ENCODE results near the gene LPAR2.
A peak's percentile ranks its signal among the peaks of the same experiment; 100 is the strongest.

LPAR2 gene

DNA sequence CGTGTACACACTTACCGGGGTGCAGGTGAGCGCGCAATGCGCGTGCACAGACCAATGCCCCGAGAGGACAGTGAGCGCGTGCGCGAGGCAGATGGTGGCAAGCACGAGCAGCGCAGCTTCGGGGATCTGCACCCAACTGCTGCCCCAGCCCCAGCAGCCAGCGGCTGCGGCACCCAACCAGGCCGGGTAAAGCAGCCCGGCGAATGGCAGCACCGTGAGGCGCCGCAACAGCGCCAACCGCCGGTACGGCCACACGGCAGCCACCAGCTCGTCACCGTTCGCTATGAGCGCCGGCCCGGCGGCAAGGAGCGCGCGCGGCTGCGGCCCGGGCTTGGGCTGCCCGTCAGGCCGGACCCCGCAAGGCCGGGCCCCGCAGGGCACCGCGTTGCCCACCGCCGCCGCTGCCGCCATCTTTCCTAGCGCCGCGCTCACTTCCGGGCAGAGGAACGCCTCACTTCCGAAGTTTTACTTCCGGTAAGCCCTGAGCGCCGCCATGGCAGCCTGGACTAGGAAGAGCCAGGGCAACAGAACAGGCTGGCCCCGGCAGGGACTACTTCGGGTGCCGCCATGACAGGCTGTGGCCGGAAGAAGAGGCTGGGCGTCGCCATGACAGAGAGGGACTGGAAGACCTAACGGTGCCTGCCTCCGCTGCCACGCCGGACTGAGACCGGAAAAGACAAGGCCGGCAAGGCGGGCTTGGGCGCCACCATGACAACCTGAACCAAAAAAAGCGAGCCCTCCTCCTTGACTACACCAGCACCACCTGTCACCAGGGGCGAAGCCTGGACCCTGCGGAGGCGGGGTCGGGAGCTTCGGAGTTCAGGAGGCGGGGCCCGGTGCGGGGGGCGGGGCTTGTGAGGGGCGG, 35.5 kb upstream of the LPAR2 start, which contains the start of gene ATP13A1:
ATP13A1 (minus strand) TSS at position 421 of the 865 bp plus-strand sequence; CDS start at position 411, 10 bp downstream.
- peak; percentile 96 for DNase-seq (ENCODE audit: low read depth)
- H3K4me3 ChIP-seq (ENCODE audit: control insufficient read depth, low read depth, low read length): peak within 1 kb of the TSS; percentile 88
- no peak for TF ChIP-seq CTCF (conservative IDR thresholded peaks at IDR 0.05; ENCODE audit: control insufficient read depth, insufficient read depth, low read depth, low read length)

DNA sequence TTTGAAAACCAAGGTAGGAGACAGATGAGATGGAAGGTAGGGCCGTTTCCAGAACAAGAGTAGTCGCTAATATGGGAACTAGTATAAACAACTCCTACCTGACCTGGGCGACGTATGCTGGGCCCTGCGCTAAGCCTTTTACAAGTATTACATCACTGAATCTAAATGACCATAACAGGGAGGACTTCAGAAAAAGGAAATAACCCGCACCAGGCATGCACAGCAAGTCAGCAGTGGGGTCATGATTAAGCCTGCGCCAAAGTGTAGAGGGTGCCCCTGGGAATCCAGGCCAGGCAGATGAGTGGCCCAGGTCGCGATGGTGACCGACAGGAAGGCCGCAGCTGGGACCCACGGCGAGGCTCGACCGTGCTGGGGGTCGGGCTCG, 34.8 kb upstream of the LPAR2 start:
- DNase-seq (ENCODE audit: low read depth): peak; percentile 29
- no peak for TF ChIP-seq CTCF (conservative IDR thresholded peaks at IDR 0.05; ENCODE audit: control insufficient read depth, insufficient read depth, low read depth, low read length)

GRCh38 chr19:19662344-19662743, 34.3 kb upstream of the LPAR2 start:
- H3K4me3 ChIP-seq (ENCODE audit: control insufficient read depth, low read depth, low read length): peak overlapping the region; percentile 88
- DNase-seq (ENCODE audit: low read depth): no peak
- TF ChIP-seq CTCF (conservative IDR thresholded peaks at IDR 0.05; ENCODE audit: control insufficient read depth, insufficient read depth, low read depth, low read length): no peak

More for the DNA sequence above, 34.8 kb upstream of the LPAR2 start:
- peak overlapping the region; percentile 88 for H3K4me3 ChIP-seq (ENCODE audit: control insufficient read depth, low read depth, low read length)

- TF ChIP-seq CTCF (conservative IDR thresholded peaks at IDR 0.05; ENCODE audit: control insufficient read depth, insufficient read depth, low read depth, low read length): no peak
Measured at GRCh38 chr19:19661675-19662251, 33.7 kb upstream of the LPAR2 start.

DNA sequence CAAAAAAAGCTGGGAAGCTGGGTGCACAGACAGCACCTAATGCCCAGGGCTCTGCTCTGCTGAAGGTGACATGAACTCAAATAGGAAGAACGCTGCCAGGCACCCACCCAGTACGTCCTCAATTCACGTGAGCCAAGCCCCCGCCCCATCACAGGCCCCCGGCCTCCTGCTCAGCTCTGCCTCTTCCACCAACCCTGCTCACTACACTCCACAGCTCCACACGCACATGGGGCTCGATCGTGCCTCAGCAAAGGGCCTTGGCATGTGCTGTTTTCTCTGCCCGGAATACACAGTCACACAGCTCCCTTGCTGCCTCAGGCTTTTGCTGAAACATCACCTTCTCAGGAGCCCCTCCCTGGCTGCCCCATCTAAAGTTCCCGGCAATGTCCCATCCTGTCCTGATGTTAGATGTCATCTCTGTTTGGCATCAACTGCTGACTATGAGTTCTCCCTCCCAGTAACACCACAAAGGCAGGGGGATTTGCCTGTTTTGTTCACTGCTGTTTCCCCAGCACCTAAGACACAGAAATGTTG, 33.2 kb upstream of the LPAR2 start:
- TF ChIP-seq CTCF (conservative IDR thresholded peaks at IDR 0.05; ENCODE audit: control insufficient read depth, insufficient read depth, low read depth, low read length): no peak

More at GRCh38 chr19:19661675-19662251, 33.7 kb upstream of the LPAR2 start:
- no peak overlapping the region for H3K4me3 ChIP-seq (ENCODE audit: control insufficient read depth, low read depth, low read length)
- DNase-seq (ENCODE audit: low read depth): no peak

DNA sequence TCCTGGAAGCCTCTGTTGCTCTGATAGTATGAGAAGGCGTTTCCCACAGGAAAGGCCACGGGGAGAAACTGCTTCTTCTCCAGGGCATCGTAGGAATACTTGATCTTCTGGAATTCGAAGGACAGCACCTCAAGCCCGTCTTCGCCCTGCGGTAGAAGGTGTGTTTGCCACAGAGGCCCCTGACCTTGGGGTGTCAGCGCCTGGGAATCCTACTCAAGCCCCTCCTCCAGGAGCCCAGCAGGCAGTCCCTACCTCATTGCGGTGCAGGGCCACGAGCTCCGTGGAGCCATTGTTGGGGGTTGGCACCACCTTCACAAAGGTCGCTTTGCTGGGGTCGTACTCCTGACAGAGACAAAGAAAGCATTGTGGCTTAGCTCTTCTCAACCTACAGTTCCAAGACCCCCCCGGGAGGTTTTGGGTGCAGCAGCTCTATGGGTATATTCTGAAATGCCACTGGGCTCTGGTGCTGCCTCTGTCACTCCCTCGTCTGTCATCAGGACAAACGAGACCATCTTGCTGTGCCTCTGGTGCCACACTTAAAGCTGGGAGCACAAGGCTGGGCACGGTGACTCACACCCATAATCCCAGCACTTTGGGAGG, 31.7 kb upstream of the LPAR2 start:
- DNase-seq (ENCODE audit: low read depth): no peak
- no peak overlapping the region for H3K4me3 ChIP-seq (ENCODE audit: control insufficient read depth, low read depth, low read length)
- TF ChIP-seq CTCF (conservative IDR thresholded peaks at IDR 0.05; ENCODE audit: control insufficient read depth, insufficient read depth, low read depth, low read length): no peak

More for the DNA sequence above, 33.2 kb upstream of the LPAR2 start:
- no peak for DNase-seq (ENCODE audit: low read depth)
- no peak overlapping the region for H3K4me3 ChIP-seq (ENCODE audit: control insufficient read depth, low read depth, low read length)
